Stimulated activated CD8-positive, alpha-beta memory T cell treated with anti-CD3 and anti-CD28 coated beads, Interleukin-12 subunit alpha, Interleukin-12 subunit beta, amount 100 ng/mL, for 4 hours (primary cell): ENCODE data around the gene ANK3.

Experiments used
- DNase-seq: peaks from one replicate; pipeline ENCODE4 v3.0.0-alpha.2; 2020; ENCODE audit warnings: low read depth

The ANK3 gene

GRCh38 chr10:60277656-60278055 lies 112.0 kb downstream of the ANK3 start:
- no peak for DNase-seq

GRCh38 chr10:60276232-60276631 lies 113.4 kb downstream of the ANK3 start:
- no peak for DNase-seq

- no peak for DNase-seq
Measured at GRCh38 chr10:60271319-60272040, 118.2 kb downstream of the ANK3 start.

GRCh38 chr10:60270426-60270825 lies 119.2 kb downstream of the ANK3 start:
- DNase-seq = no peak

GRCh38 chr10:60267802-60268201 lies 121.9 kb downstream of the ANK3 start:
- DNase-seq = no peak

- no peak for DNase-seq
Measured at GRCh38 chr10:60266513-60266912, 123.2 kb downstream of the ANK3 start.

GRCh38 chr10:60262647-60263126 lies 127.0 kb downstream of the ANK3 start:
- no peak for DNase-seq

GRCh38 chr10:60260321-60260720 lies 129.4 kb downstream of the ANK3 start:
- no peak for DNase-seq

GRCh38 chr10:60258429-60258797 lies 131.3 kb downstream of the ANK3 start:
- no peak for DNase-seq

- DNase-seq = no peak
Measured at GRCh38 chr10:60257767-60258428, 131.8 kb downstream of the ANK3 start.

- no peak for DNase-seq
Measured at GRCh38 chr10:60254776-60255175, 134.9 kb downstream of the ANK3 start.

- no peak for DNase-seq
Measured at GRCh38 chr10:60253484-60253883, 136.2 kb downstream of the ANK3 start.

GRCh38 chr10:60252688-60253087 lies 137.0 kb downstream of the ANK3 start:
- no peak for DNase-seq

- no peak for DNase-seq
Measured at GRCh38 chr10:60246382-60246781, 143.3 kb downstream of the ANK3 start.

- DNase-seq = no peak
Measured at GRCh38 chr10:60239228-60239627, 150.4 kb downstream of the ANK3 start.

- no peak for DNase-seq
Measured at GRCh38 chr10:60238759-60239100, 150.9 kb downstream of the ANK3 start.

GRCh38 chr10:60237977-60238758 lies 151.5 kb downstream of the ANK3 start:
- DNase-seq = no peak

- peak; percentile 6 for DNase-seq
Measured at GRCh38 chr10:60236869-60237524, 152.7 kb downstream of the ANK3 start.

- no peak for DNase-seq
Measured at GRCh38 chr10:60235001-60235400, 154.7 kb downstream of the ANK3 start.

- DNase-seq = no peak
Measured at GRCh38 chr10:60234551-60234950, 155.1 kb downstream of the ANK3 start.

GRCh38 chr10:60230892-60231291 lies 158.8 kb downstream of the ANK3 start:
- DNase-seq = no peak

GRCh38 chr10:60224066-60224705 lies 165.5 kb downstream of the ANK3 start:
- no peak for DNase-seq
